ENCODE measurements around the gene SH3RF2. TPM values are rescaled to one million over a fixed set of nuclear protein-coding genes. Genes with fewer than 3 reads are reported as not detected.
A peak's percentile ranks its signal among the peaks of the same experiment; 100 is the strongest.

The SH3RF2 gene
- total RNA-seq, 1 donor from 2014 or later, result 3.0 TPM

GRCh38 chr5:146052780-146053179 is 116.4 kb downstream of the SH3RF2 start:
- intact Hi-C loops (cut with DNase I), result no loop called here
- no peak for ATAC-seq
- no peak for DNase-seq (ENCODE audit: low spot score)

GRCh38 chr5:146055432-146055831 is 119.1 kb downstream of the SH3RF2 start:
- ATAC-seq, result no peak
- DNase-seq (ENCODE audit: low spot score), result no peak
- intact Hi-C loops (cut with DNase I), result no loop called here

- intact Hi-C loops (cut with DNase I), result no loop called here
- no peak for DNase-seq (ENCODE audit: low spot score)
- ATAC-seq, result no peak
These were observed 123.3 kb downstream of the SH3RF2 start for GRCh38 chr5:146059460-146060220.

GRCh38 chr5:146060221-146060585 is 123.8 kb downstream of the SH3RF2 start:
- intact Hi-C loops (cut with DNase I), result no loop called here
- ATAC-seq (no peak), DNase-seq (ENCODE audit: low spot score) (no peak)

GRCh38 chr5:146066968-146067367 is 130.6 kb downstream of the SH3RF2 start:
- ATAC-seq, result no peak
- no peak for DNase-seq (ENCODE audit: low spot score)
- intact Hi-C loops (cut with DNase I), result no loop called here

- intact Hi-C loops (cut with DNase I), result no loop called here
- ATAC-seq (peak; percentile 90), DNase-seq (ENCODE audit: low spot score) (no peak)
These were observed 131.8 kb downstream of the SH3RF2 start for GRCh38 chr5:146068206-146068605.

- ATAC-seq (no peak), DNase-seq (ENCODE audit: low spot score) (no peak)
- intact Hi-C loops (cut with DNase I), result no loop called here
These were observed 132.8 kb downstream of the SH3RF2 start for GRCh38 chr5:146068977-146069779.

GRCh38 chr5:146069780-146070099 is 133.4 kb downstream of the SH3RF2 start:
- intact Hi-C loops (cut with DNase I), result no loop called here
- ATAC-seq, result no peak
- DNase-seq (ENCODE audit: low spot score), result no peak

GRCh38 chr5:146070746-146071145 is 134.4 kb downstream of the SH3RF2 start:
- intact Hi-C loops (cut with DNase I), result no loop called here
- DNase-seq (ENCODE audit: low spot score) (no peak), ATAC-seq (no peak)

- intact Hi-C loops (cut with DNase I), result no loop called here
- no peak for DNase-seq (ENCODE audit: low spot score)
- ATAC-seq, result no peak
These were observed 134.8 kb downstream of the SH3RF2 start for GRCh38 chr5:146071171-146071570.

- ATAC-seq, result no peak
- DNase-seq (ENCODE audit: low spot score), result no peak
- intact Hi-C loops (cut with DNase I), result no loop called here
These were observed 136.2 kb downstream of the SH3RF2 start for GRCh38 chr5:146072595-146072994.

GRCh38 chr5:146073239-146073900 is 137.0 kb downstream of the SH3RF2 start:
- intact Hi-C loops (cut with DNase I), result no loop called here
- DNase-seq (ENCODE audit: low spot score), result no peak
- ATAC-seq, result no peak

- ATAC-seq (peak; percentile 86), DNase-seq (ENCODE audit: low spot score) (no peak)
- intact Hi-C loops (cut with DNase I), result no loop called here
These were observed 139.7 kb downstream of the SH3RF2 start for GRCh38 chr5:146076028-146076427.

GRCh38 chr5:146076455-146076854 is 140.1 kb downstream of the SH3RF2 start:
- no peak for ATAC-seq
- intact Hi-C loops (cut with DNase I), result no loop called here
- no peak for DNase-seq (ENCODE audit: low spot score)

- intact Hi-C loops (cut with DNase I), result no loop called here
- no peak for ATAC-seq
These were observed 142.2 kb downstream of the SH3RF2 start for GRCh38 chr5:146078566-146078965.

GRCh38 chr5:146079695-146080373 is 143.5 kb downstream of the SH3RF2 start:
- intact Hi-C loops (cut with DNase I), result no loop called here
- ATAC-seq (no peak), DNase-seq (ENCODE audit: low spot score) (no peak)

More at GRCh38 chr5:146078566-146078965, 142.2 kb downstream of the SH3RF2 start:
- no peak for DNase-seq (ENCODE audit: low spot score)

- peak; percentile 59 for ATAC-seq
- intact Hi-C loops (cut with DNase I), result no loop called here
- DNase-seq (ENCODE audit: low spot score), result no peak
These were observed 145.2 kb downstream of the SH3RF2 start for GRCh38 chr5:146081556-146081955.

- ATAC-seq (no peak), DNase-seq (ENCODE audit: low spot score) (no peak)
- intact Hi-C loops (cut with DNase I), result no loop called here
These were observed 146.4 kb downstream of the SH3RF2 start for GRCh38 chr5:146082798-146083197.

GRCh38 chr5:146084376-146084775 is 148.0 kb downstream of the SH3RF2 start:
- intact Hi-C loops (cut with DNase I), result no loop called here
- DNase-seq (ENCODE audit: low spot score) (no peak), ATAC-seq (no peak)

GRCh38 chr5:146088098-146088497 is 151.7 kb downstream of the SH3RF2 start:
- DNase-seq (ENCODE audit: low spot score) (no peak), ATAC-seq (no peak)
- intact Hi-C loops (cut with DNase I), result no loop called here

Data from sciatic nerve (tissue), 2 donors.